ENCODE measurements around the gene ZYX. TPM values are rescaled to one million over a fixed set of nuclear protein-coding genes. Genes with fewer than 3 reads are reported as not detected.

Gene ZYX
- total RNA-seq, 1 experiment from 2014 or later = 260 TPM

- no TSS peak for BruUV-seq (replicated peaks)
- H3K36me3 Mint-ChIP-seq (ENCODE audit: insufficient read depth, unreplicated experiment) = peaks cover 29% of the 10 kb centered on the region
- POLR2A ChIA-PET = interaction anchor here (1.6 to 1.7 kb wide), 2 partner anchors 12 to 13 kb away, joined by 4 to 6 read pairs; no protein-coding TSS in a partner anchor
Observed at GRCh38 chr7:143395187-143396149, 14.3 kb downstream of the ZYX start.

GRCh38 chr7:143396182-143396581 is 15.0 kb downstream of the ZYX start:
- Mint-ChIP-seq H3K4me1 (ENCODE audit: insufficient read depth, unreplicated experiment) (peaks cover 11% of the 10 kb centered on the region), H3K27ac (ENCODE audit: low read depth, unreplicated experiment) (no peak overlapping the region), H3K4me3 (ENCODE audit: unreplicated experiment) (no peak overlapping the region), H3K27me3 (ENCODE audit: insufficient read depth, unreplicated experiment) (no peaks in the 10 kb centered on the region), H3K36me3 (ENCODE audit: insufficient read depth, unreplicated experiment) (peaks cover 24% of the 10 kb centered on the region), H3K9me3 (ENCODE audit: unreplicated experiment) (no peaks in the 10 kb centered on the region)
- BruUV-seq (replicated peaks) = no TSS peak
- no peak for DNase-seq (ENCODE audit: unreplicated experiment)
- ChIA-PET POLR2A (interaction anchor here (1.7 kb wide), 1 partner anchor 12 kb away, joined by 4 read pairs; no protein-coding TSS in a partner anchor), CTCF (interaction anchor here (0.5 to 2.0 kb wide), 4 partner anchors 12 to 537 kb away, joined by 3 to 7 read pairs (median 4); partner anchors contain the start of gene EPHA1)
- intact Hi-C loops (cut with micrococcal nuclease) = no loop called here
- TF ChIP-seq CTCF (IDR thresholded peaks at IDR 0.05; ENCODE audit: unreplicated experiment) = no peak

More at GRCh38 chr7:143395187-143396149, 14.3 kb downstream of the ZYX start:
- Mint-ChIP-seq H3K27me3 (ENCODE audit: insufficient read depth, unreplicated experiment) (no peaks in the 10 kb centered on the region), H3K27ac (ENCODE audit: low read depth, unreplicated experiment) (no peak overlapping the region), H3K9me3 (ENCODE audit: unreplicated experiment) (no peaks in the 10 kb centered on the region), H3K4me1 (ENCODE audit: insufficient read depth, unreplicated experiment) (peaks cover 11% of the 10 kb centered on the region), H3K4me3 (ENCODE audit: unreplicated experiment) (no peak overlapping the region)
- intact Hi-C loops (cut with micrococcal nuclease) = no loop called here
- CTCF ChIA-PET = interaction anchor here (0.7 to 2.0 kb wide), 3 partner anchors 12 to 167 kb away, joined by 4 to 7 read pairs (median 4); partner anchors contain the start of gene EPHA1
- DNase-seq (ENCODE audit: unreplicated experiment) = no peak
- TF ChIP-seq CTCF (IDR thresholded peaks at IDR 0.05; ENCODE audit: unreplicated experiment) = no peak

GRCh38 chr7:143396625-143397556 is 15.7 kb downstream of the ZYX start:
- intact Hi-C loops (cut with micrococcal nuclease) = no loop called here
- BruUV-seq (replicated peaks) = no TSS peak
- Mint-ChIP-seq H3K4me3 (ENCODE audit: unreplicated experiment) (no peak overlapping the region), H3K9me3 (ENCODE audit: unreplicated experiment) (no peaks in the 10 kb centered on the region), H3K4me1 (ENCODE audit: insufficient read depth, unreplicated experiment) (peaks cover 11% of the 10 kb centered on the region), H3K27me3 (ENCODE audit: insufficient read depth, unreplicated experiment) (no peaks in the 10 kb centered on the region), H3K27ac (ENCODE audit: low read depth, unreplicated experiment) (peak overlapping the region; percentile 27), H3K36me3 (ENCODE audit: insufficient read depth, unreplicated experiment) (peaks cover 18% of the 10 kb centered on the region)
- POLR2A ChIA-PET = no interaction called here
- no peak for TF ChIP-seq CTCF (IDR thresholded peaks at IDR 0.05; ENCODE audit: unreplicated experiment)
- CTCF ChIA-PET = interaction anchor here (0.5 to 2.0 kb wide), 5 partner anchors 11 to 657 kb away, joined by 3 to 7 read pairs (median 4); partner anchors contain the start of gene EPHA1
- no peak for DNase-seq (ENCODE audit: unreplicated experiment)

Measured in MCF 10A (cell line).